K562 (cell line): ENCODE measurements around the gene CTSF. TPM values are rescaled to one million over a fixed set of nuclear protein-coding genes. Genes with fewer than 3 reads are reported as not detected.

Experiments
- ATAC-seq: fragments of 200-7000 bp; cut with Tn5 transposase; 3 replicates; pipeline ENCODE4 v1.9.1; 2020; ENCODE audit warnings: moderate library complexity
- BruUV-seq: library from RNA; stranded (reverse); fragments of 400-500 nt; replicated peaks from 2 replicates; lab custom pipeline; 2021; lab: Mats Ljungman, UMichigan
- CTCF ChIA-PET: fragments of 300-600 bp; formaldehyde crosslinking; extraction: SDS; loops from one replicate; lab custom pipeline; 2021; ENCODE audit warnings: low intra/inter-chr PET ratio; lab: Yijun Ruan, JAX
- POLR2A ChIA-PET: fragments of 300-600, 350-650 bp; sonication (Branson Sonifier 250); formaldehyde crosslinking; extraction: SDS; loops from one replicate; lab custom pipeline; 2021; ENCODE audit warnings: antibody characterized with exemption, inconsistent platforms; lab: Yijun Ruan, JAX
- DNase-seq, 4 experiments: peaks; one replicate each; pipeline versions ENCODE4 v3.0.0 to v3.0.0-alpha.2; 2011 to 2018; ENCODE audit warnings: low spot score in 3 of 4, mixed read lengths in 3 of 4; ENCODE audit errors: extremely low read depth in 1 of 4
- FAIRE-seq: peaks from 2 replicates; lab custom pipeline; 2011; peaks lifted over from hg19 to GRCh38; lab: Jason Lieb, UNC
- H2AFZ ChIP-seq: 2 replicates; pipeline ENCODE4 v1.6.0; 2011; ENCODE audit warnings: low read depth, low read length, control low read depth, inconsistent platforms
- H3K27ac ChIP-seq: fragments of 200-600 bp; 3 replicates; pipeline ENCODE4 v1.8.0; 2011; ENCODE audit warnings: low read depth, mild to moderate bottlenecking, control low read depth, inconsistent platforms, low read length, moderate library complexity, mixed read lengths; ENCODE audit errors: extremely low read depth
- H3K27me3 ChIP-seq, 2 experiments: fragments of 300-600 bp in 1 of 2; 2 replicates in 1 of 2; 3 replicates in 1 of 2; pipeline versions ENCODE4 v1.6.0 to v1.8.0; 2011; ENCODE audit warnings: inconsistent platforms in 2 of 2, low read length in 2 of 2, mild to moderate bottlenecking in 1 of 2, mixed read lengths in 1 of 2, moderate library complexity in 1 of 2; ENCODE audit not compliant: control insufficient read depth in 2 of 2, insufficient read depth in 2 of 2
- H3K36me3 ChIP-seq: fragments of 300-600 bp; 3 replicates; pipeline ENCODE4 v1.8.0; 2011; ENCODE audit warnings: mild to moderate bottlenecking, low read length, inconsistent platforms; ENCODE audit not compliant: control insufficient read depth, insufficient read depth
- H3K4me1 ChIP-seq, 2 experiments: fragments of 200-600 bp in 1 of 2; replicated peaks in 1 of 2; 2 replicates in 1 of 2; 3 replicates in 1 of 2; pipeline versions ENCODE4 v1.5.1 to v1.8.0; 2011; ENCODE audit warnings: inconsistent platforms in 2 of 2, low read length in 2 of 2, mild to moderate bottlenecking in 1 of 2, mixed read lengths in 1 of 2, moderate library complexity in 1 of 2; ENCODE audit not compliant: control insufficient read depth in 2 of 2, insufficient read depth in 2 of 2
- H3K4me2 ChIP-seq: 2 replicates; pipeline ENCODE4 v1.6.1; 2011; ENCODE audit warnings: low read length, control low read depth, inconsistent platforms, mixed read lengths; ENCODE audit not compliant: insufficient read depth
- H3K4me3 ChIP-seq: fragments of 200-600 bp; sonication (generic), shearing (Covaris generic); 2 replicates; pipeline ENCODE4 v1.5.1; 2016; ENCODE audit warnings: control low read depth, inconsistent platforms
- H3K79me2 ChIP-seq: fragments of 200-600 bp; 3 replicates; pipeline ENCODE4 v1.8.0; 2011; ENCODE audit warnings: low read length, inconsistent platforms; ENCODE audit not compliant: control insufficient read depth, insufficient read depth
- H3K9ac ChIP-seq, 2 experiments: 2 replicates each; pipeline versions ENCODE4 v1.6.0 to v1.6.1; 2011; ENCODE audit warnings: low read depth in 2 of 2, low read length in 2 of 2, control low read depth in 1 of 2, inconsistent platforms in 1 of 2, mild to moderate bottlenecking in 1 of 2, mixed read lengths in 1 of 2; ENCODE audit not compliant: insufficient read depth in 1 of 2
- H3K9me1 ChIP-seq: one replicate; pipeline ENCODE4 v1.6.0; 2011; ENCODE audit warnings: inconsistent platforms, mild to moderate bottlenecking, low read length, moderate library complexity; ENCODE audit not compliant: control insufficient read depth, insufficient read depth
- H3K9me3 ChIP-seq: replicated peaks from 2 replicates; pipeline ENCODE4 v1.5.1; 2011; ENCODE audit warnings: low read depth, low read length, inconsistent platforms; ENCODE audit not compliant: control insufficient read depth, insufficient read depth
- H4K20me1 ChIP-seq: replicated peaks from 2 replicates; pipeline ENCODE4 v1.6.1; 2011; ENCODE audit warnings: low read length, inconsistent platforms, mixed read lengths; ENCODE audit not compliant: control insufficient read depth, insufficient read depth
- COPS2 ChIP-seq: fragments of 450-650 bp; conservative IDR thresholded peaks from 2 replicates; pipeline ENCODE4 v1.6.1; 2016; ENCODE audit warnings: mild to moderate bottlenecking, moderate library complexity
- DPF2 ChIP-seq: fragments of 450-650 bp; IDR thresholded peaks from 2 replicates; pipeline ENCODE4 v1.6.1; 2016
- E2F1 ChIP-seq: sonication (generic); formaldehyde crosslinking; IDR thresholded peaks from 2 replicates; pipeline ENCODE4 v1.8.1; 2023; ENCODE audit warnings: mild to moderate bottlenecking, missing genetic modification reagents, moderate library complexity
- GATAD2A ChIP-seq: fragments of 450-650 bp; IDR thresholded peaks from 2 replicates; pipeline ENCODE4 v1.6.1; 2017
- JUND ChIP-seq, 2 experiments: IDR thresholded peaks; 2 replicates in 1 of 2; 3 replicates in 1 of 2; pipeline ENCODE4 v1.6.1; 2011; ENCODE audit warnings: borderline replicate concordance in 2 of 2, low read depth in 2 of 2, low read length in 2 of 2, improper control_type of control experiment in 1 of 2, missing biosample characterization in 1 of 2, missing genetic modification characterization in 1 of 2, missing genetic modification reagents in 1 of 2
- KAT7 ChIP-seq: sonication (generic); formaldehyde crosslinking; IDR thresholded peaks from 2 replicates; pipeline ENCODE4 v1.8.0; 2022; ENCODE audit warnings: missing genetic modification reagents, mild to moderate bottlenecking, borderline replicate concordance
- POLR2B ChIP-seq: fragments of 450-650 bp; IDR thresholded peaks from 2 replicates; pipeline ENCODE4 v1.6.1; 2018; ENCODE audit warnings: low read depth; ENCODE audit not compliant: partially characterized antibody
- PRPF4 ChIP-seq: fragments of 200-400 bp; formaldehyde crosslinking; IDR thresholded peaks from one replicate; pipeline ENCODE4 v1.6.1; 2017; ENCODE audit warnings: low read length, low read depth, mild to moderate bottlenecking; ENCODE audit not compliant: insufficient read depth, poor library complexity, severe bottlenecking
- RBM17 ChIP-seq: fragments of 200-400 bp; formaldehyde crosslinking; IDR thresholded peaks from 2 replicates; pipeline ENCODE4 v1.6.1; 2017; ENCODE audit warnings: low read depth, mild to moderate bottlenecking, low read length, borderline replicate concordance
- RBM25 ChIP-seq: fragments of 200-400 bp; formaldehyde crosslinking; IDR thresholded peaks from 2 replicates; pipeline ENCODE4 v1.6.1; 2018; ENCODE audit warnings: low read length, low read depth, moderate library complexity; ENCODE audit not compliant: severe bottlenecking
- RBM34 ChIP-seq: fragments of 200-400 bp; formaldehyde crosslinking; IDR thresholded peaks from 2 replicates; pipeline ENCODE4 v1.6.1; 2018; ENCODE audit warnings: low read length, borderline replicate concordance; ENCODE audit not compliant: insufficient read depth
- ZBTB17 ChIP-seq: fragments of 450-650 bp; formaldehyde crosslinking; IDR thresholded peaks from 2 replicates; pipeline ENCODE4 v1.4.0; 2020; ENCODE audit warnings: mild to moderate bottlenecking
- ZNF347 ChIP-seq: fragments of 450-650 bp; formaldehyde crosslinking; IDR thresholded peaks from 2 replicates; pipeline ENCODE4 v1.4.0; 2020; ENCODE audit warnings: low read depth, mild to moderate bottlenecking, moderate library complexity
- ZNF57 ChIP-seq: fragments of 450-650 bp; formaldehyde crosslinking; IDR thresholded peaks from 2 replicates; pipeline ENCODE4 v1.4.0; 2020; ENCODE audit warnings: mild to moderate bottlenecking, moderate library complexity
- WGBS: fragments of 100-300 bp; shearing (Covaris generic); methylation state at CpG from one replicate; pipeline ENCODE4 v1.1.6; 2016; ENCODE audit warnings: low coverage, mixed read lengths; ENCODE audit not compliant: insufficient coverage; ENCODE audit errors: missing lambda C conversion rate; 5-methylcytosine and 5-hydroxymethylcytosine counted together
- in situ Hi-C: fragments of 300-500 bp; cut with MboI; formaldehyde crosslinking; loops from 4 replicates; pipeline ENCODE4 v1.15.0; 2018; ENCODE audit warnings: inconsistent platforms, mixed read lengths
- intact Hi-C: fragments of 100-400 bp; cut with micrococcal nuclease; formaldehyde crosslinking; loops from 2 replicates; pipeline ENCODE4 v1.14.2; 2022
- polyA plus RNA-seq, 8 experiments: library from polyadenylated mRNA; depleted of rRNA in 4 of 8; stranded (reverse) in 5 of 8; unstranded in 3 of 8; fragments of >200 nt; fragmentation: Nextera tagmentation in 2 of 8; fragmentation: Illumina TruSeq in 1 of 8; extraction: Ambion mirVana in 2 of 8; extraction: Trizol in 1 of 8; gene quantifications; 2 replicates each; pipeline versions ENCODE4 v1.2.1 to v1.2.3, GENCODE V29; 2011 to 2014; ENCODE audit warnings: inconsistent platforms in 1 of 8, missing spikeins in 1 of 8
- total RNA-seq, 7 experiments: library from RNA; depleted of rRNA in 6 of 7; stranded (reverse); fragments of >200 nt in 6 of 7; fragmentation: Illumina TruSeq in 2 of 7; extraction: Trizol in 2 of 7; gene quantifications; 2 replicates each; pipeline versions ENCODE4 v1.2.1 to v1.2.3, GENCODE V29; 2011 to 2021; ENCODE audit warnings: low replicate concordance in 1 of 7
- TF ChIP-seq, protein P1 (sequence below), 2 experiments: fragments of 150-350 bp in 1 of 2; IDR thresholded peaks; 2 replicates each; pipeline ENCODE4 v1.6.1; 2012 to 2016; ENCODE audit warnings: low read depth in 2 of 2, low read length in 2 of 2, mild to moderate bottlenecking in 1 of 2, moderate library complexity in 1 of 2
- TF ChIP-seq, protein P2 (sequence below): fragments of 450-650 bp; formaldehyde crosslinking; IDR thresholded peaks from 2 replicates; pipeline ENCODE4 v1.4.0; 2022; ENCODE audit warnings: missing genetic modification characterization

Gene CTSF
- total and polyA plus RNA-seq, 9 of the 15 experiments (the other 6 are each of a cell fraction or from before 2014, with no cell fraction given) = 0.41 to 10.5 (median 3.8) TPM

GRCh38 chr11:66604155-66604554 lies 35.7 kb upstream of the CTSF start:
- POLR2A ChIA-PET = interaction anchor here (2.1 to 5.3 kb wide), 2 partner anchors 9 to 12 kb away, joined by 7 to 34 read pairs; partner anchors contain the start of gene RBM14
- TF ChIP-seq ZNF347 (CRISPR knock-in tag) = no peak
- TF ChIP-seq PRPF4 = no peak
- TF ChIP-seq E2F1 = no peak
- no peak for TF ChIP-seq GATAD2A
- no peak for TF ChIP-seq RBM17
- no peak for TF ChIP-seq JUND (IDR thresholded peaks at IDR 0.05; ENCODE audit: borderline replicate concordance, low read depth, low read length)
- no peak for TF ChIP-seq JUND (tag; IDR thresholded peaks at IDR 0.05; ENCODE audit: borderline replicate concordance, low read depth, low read length)
- no peak for TF ChIP-seq KAT7
- TF ChIP-seq DPF2 = 0 out of 2 replicates have a peak, but pooled peaks have one; percentile 45
- TF ChIP-seq RBM25 = no peak
- TF ChIP-seq ZNF57 (CRISPR knock-in tag) = no peak
- TF ChIP-seq, protein P1, sequence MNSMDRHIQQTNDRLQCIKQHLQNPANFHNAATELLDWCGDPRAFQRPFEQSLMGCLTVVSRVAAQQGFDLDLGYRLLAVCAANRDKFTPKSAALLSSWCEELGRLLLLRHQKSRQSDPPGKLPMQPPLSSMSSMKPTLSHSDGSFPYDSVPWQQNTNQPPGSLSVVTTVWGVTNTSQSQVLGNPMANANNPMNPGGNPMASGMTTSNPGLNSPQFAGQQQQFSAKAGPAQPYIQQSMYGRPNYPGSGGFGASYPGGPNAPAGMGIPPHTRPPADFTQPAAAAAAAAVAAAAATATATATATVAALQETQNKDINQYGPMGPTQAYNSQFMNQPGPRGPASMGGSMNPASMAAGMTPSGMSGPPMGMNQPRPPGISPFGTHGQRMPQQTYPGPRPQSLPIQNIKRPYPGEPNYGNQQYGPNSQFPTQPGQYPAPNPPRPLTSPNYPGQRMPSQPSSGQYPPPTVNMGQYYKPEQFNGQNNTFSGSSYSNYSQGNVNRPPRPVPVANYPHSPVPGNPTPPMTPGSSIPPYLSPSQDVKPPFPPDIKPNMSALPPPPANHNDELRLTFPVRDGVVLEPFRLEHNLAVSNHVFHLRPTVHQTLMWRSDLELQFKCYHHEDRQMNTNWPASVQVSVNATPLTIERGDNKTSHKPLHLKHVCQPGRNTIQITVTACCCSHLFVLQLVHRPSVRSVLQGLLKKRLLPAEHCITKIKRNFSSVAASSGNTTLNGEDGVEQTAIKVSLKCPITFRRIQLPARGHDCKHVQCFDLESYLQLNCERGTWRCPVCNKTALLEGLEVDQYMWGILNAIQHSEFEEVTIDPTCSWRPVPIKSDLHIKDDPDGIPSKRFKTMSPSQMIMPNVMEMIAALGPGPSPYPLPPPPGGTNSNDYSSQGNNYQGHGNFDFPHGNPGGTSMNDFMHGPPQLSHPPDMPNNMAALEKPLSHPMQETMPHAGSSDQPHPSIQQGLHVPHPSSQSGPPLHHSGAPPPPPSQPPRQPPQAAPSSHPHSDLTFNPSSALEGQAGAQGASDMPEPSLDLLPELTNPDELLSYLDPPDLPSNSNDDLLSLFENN (IDR thresholded peaks at IDR 0.05; ENCODE audit: low read depth in 2 of 2, low read length in 2 of 2) = no peak
- no peak for TF ChIP-seq RBM34
- TF ChIP-seq COPS2 = no peak
- no peak for TF ChIP-seq ZBTB17 (CRISPR knock-in tag)
- TF ChIP-seq POLR2B = no peak
- TF ChIP-seq, protein P2, sequence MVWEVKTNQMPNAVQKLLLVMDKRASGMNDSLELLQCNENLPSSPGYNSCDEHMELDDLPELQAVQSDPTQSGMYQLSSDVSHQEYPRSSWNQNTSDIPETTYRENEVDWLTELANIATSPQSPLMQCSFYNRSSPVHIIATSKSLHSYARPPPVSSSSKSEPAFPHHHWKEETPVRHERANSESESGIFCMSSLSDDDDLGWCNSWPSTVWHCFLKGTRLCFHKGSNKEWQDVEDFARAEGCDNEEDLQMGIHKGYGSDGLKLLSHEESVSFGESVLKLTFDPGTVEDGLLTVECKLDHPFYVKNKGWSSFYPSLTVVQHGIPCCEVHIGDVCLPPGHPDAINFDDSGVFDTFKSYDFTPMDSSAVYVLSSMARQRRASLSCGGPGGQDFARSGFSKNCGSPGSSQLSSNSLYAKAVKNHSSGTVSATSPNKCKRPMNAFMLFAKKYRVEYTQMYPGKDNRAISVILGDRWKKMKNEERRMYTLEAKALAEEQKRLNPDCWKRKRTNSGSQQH (CRISPR knock-in tag) = no peak

More at GRCh38 chr11:66604155-66604554, 35.7 kb upstream of the CTSF start:
- Histone ChIP-seq H3K4me2 (no peak overlapping the region), H3K9ac (no peak overlapping the region), H3K4me3 (no peak overlapping the region), H3K27ac (no peak overlapping the region), H3K79me2 (no peaks in the 10 kb centered on the region), H3K36me3 (peaks cover 50% of the 10 kb centered on the region; the same call in 2 of the 3 replicates), H3K9me3 (no peaks in the 10 kb centered on the region; the same call in 1 of the 2 replicates), H3K27me3 (no peaks in the 10 kb centered on the region), H2AFZ (no peak overlapping the region), H3K9me1 (no peaks in the 10 kb centered on the region), H3K4me1 (peaks cover 3 to 15% of the 10 kb centered on the region in 2 experiments; a peak in 4 of 5 replicates), H4K20me1 (no peaks in the 10 kb centered on the region)
- DNase-seq (peak in 1 of 4 experiments; percentile 25), FAIRE-seq (no peak), ATAC-seq (no peak)
- WGBS = 17% methylated on average over 5 of the region's 5 CpGs
- BruUV-seq = no TSS peak
- intact Hi-C loops = no loop called here
- in situ Hi-C loops = no loop called here
- CTCF ChIA-PET = no interaction called here
